ENCODE results near the gene TSEN34. TPM values are rescaled to one million over a fixed set of nuclear protein-coding genes. Genes with fewer than 3 reads are reported as not detected.

TSEN34 gene
- total and polyA plus RNA-seq, 8 donors, result 25.5 to 147 (median 40.2) TPM

- no peak overlapping the region for H3K4me3 ChIP-seq
- H3K4me1 ChIP-seq, result peaks cover 0 to 15% (median 9%) of the 10 kb centered on the region in 4 donors
- H3K27ac ChIP-seq, result no peak overlapping the region
- TF ChIP-seq POLR2A (IDR thresholded peaks at IDR 0.05) (no peak), POLR2AphosphoS5 (IDR thresholded peaks at IDR 0.05) (no peak), EP300 (IDR thresholded peaks at IDR 0.05) (no peak)
- peaks cover 80 to 98% (median 91%) of the 10 kb centered on the region in 4 donors for H3K36me3 ChIP-seq
- H3K27me3 ChIP-seq, result no peaks in the 10 kb centered on the region
- intact Hi-C loops (cut with DNase I; ENCODE audit: low total_unique reads), result no loop called here
- no peak for DNase-seq
- no peaks in the 10 kb centered on the region for H3K9me3 ChIP-seq
- WGBS, 5 donors, result 89 to 92% (median 92%) methylated on average over 25 to 28 of the region's 28 CpGs
Observed at GRCh38 chr19:54145541-54146158, 45.5 kb upstream of the TSEN34 start.

- intact Hi-C loops (cut with DNase I; ENCODE audit: low total_unique reads), result no loop called here
- 66 to 91% (median 73%) methylated on average over 3 of the region's 3 CpGs for WGBS, 5 donors
- Histone ChIP-seq H3K4me3 (no peak overlapping the region), H3K27ac (peak overlapping the region in 4 of 5 donors; percentile 2 to 57 (median 32)), H3K27me3 (no peaks in the 10 kb centered on the region), H3K4me1 (no peaks in the 10 kb centered on the region), H3K36me3 (peaks cover 98 to 100% (median 100%) of the 10 kb centered on the region in 4 donors), H3K9me3 (no peaks in the 10 kb centered on the region)
- TF ChIP-seq POLR2A (IDR thresholded peaks at IDR 0.05) (no peak), POLR2AphosphoS5 (IDR thresholded peaks at IDR 0.05) (peak in 1 of 3 donors; percentile 43)
- DNase-seq, result peak in 1 of 2 donors; percentile 69
Observed at GRCh38 chr19:54147676-54148075, 43.4 kb upstream of the TSEN34 start.

GRCh38 chr19:54148158-54148557 lies 43.0 kb upstream of the TSEN34 start:
- peaks cover 98 to 100% (median 100%) of the 10 kb centered on the region in 4 donors for H3K36me3 ChIP-seq
- 76 to 90% (median 86%) methylated on average over 10 to 19 of the region's 19 CpGs for WGBS, 5 donors

DNA sequence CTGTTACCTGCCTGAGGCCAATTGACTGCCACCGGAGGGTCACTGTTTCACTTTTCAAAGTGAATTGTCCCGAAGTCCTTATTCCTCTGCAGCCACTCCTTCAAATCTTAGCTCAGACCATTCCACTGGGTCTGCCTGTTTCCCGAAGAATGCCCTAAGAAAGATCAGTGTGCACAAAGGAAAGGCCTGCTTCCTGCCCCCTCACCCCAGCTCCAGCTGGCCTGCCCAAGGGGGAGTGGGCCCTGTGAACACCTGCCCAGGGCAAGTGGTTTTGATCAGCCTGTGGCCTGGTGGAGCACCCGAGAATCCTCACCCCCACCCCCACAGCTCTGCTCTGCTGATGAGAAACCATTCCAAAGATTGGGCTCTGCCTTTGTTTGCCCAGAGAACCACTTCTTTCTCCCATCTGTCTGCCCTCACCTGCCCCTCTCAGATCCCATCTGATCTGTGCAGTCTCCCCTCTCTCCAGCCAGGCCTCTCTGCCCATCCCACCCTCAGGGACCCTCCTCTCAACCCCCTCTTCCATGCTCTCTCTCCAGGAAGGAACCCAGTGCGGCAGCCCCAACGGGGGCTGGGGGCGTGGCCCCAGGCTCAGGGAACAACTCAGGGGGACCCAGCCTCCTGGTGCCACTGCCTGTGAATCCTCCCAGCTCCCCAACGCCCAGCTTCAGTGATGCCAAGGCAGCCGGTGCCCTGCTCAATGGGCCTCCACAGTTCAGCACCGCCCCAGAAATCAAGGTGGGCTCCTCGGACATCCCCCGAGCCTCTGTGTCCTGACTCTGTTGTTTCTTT lies 41.9 kb upstream of the TSEN34 start:
- peaks cover 0 to 9% (median 2%) of the 10 kb centered on the region in 4 donors for H3K4me1 ChIP-seq
- no peaks in the 10 kb centered on the region for H3K9me3 ChIP-seq
- WGBS, 5 donors, result 84 to 88% (median 85%) methylated on average over 12 of the region's 12 CpGs
- H3K27ac ChIP-seq, result no peak overlapping the region
- no peaks in the 10 kb centered on the region for H3K27me3 ChIP-seq
- intact Hi-C loops (cut with DNase I; ENCODE audit: low total_unique reads), result no loop called here
- no peak overlapping the region for H3K4me3 ChIP-seq
- TF ChIP-seq, protein P1, sequence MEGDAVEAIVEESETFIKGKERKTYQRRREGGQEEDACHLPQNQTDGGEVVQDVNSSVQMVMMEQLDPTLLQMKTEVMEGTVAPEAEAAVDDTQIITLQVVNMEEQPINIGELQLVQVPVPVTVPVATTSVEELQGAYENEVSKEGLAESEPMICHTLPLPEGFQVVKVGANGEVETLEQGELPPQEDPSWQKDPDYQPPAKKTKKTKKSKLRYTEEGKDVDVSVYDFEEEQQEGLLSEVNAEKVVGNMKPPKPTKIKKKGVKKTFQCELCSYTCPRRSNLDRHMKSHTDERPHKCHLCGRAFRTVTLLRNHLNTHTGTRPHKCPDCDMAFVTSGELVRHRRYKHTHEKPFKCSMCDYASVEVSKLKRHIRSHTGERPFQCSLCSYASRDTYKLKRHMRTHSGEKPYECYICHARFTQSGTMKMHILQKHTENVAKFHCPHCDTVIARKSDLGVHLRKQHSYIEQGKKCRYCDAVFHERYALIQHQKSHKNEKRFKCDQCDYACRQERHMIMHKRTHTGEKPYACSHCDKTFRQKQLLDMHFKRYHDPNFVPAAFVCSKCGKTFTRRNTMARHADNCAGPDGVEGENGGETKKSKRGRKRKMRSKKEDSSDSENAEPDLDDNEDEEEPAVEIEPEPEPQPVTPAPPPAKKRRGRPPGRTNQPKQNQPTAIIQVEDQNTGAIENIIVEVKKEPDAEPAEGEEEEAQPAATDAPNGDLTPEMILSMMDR (IDR thresholded peaks at IDR 0.05), result no peak
- TF ChIP-seq EP300 (IDR thresholded peaks at IDR 0.05) (no peak), POLR2A (IDR thresholded peaks at IDR 0.05) (no peak), POLR2AphosphoS5 (IDR thresholded peaks at IDR 0.05) (no peak)
- DNase-seq, result no peak
- H3K36me3 ChIP-seq, result peaks cover 98 to 100% (median 100%) of the 10 kb centered on the region in 4 donors

More at GRCh38 chr19:54148158-54148557, 43.0 kb upstream of the TSEN34 start:
- Histone ChIP-seq H3K27me3 (no peaks in the 10 kb centered on the region), H3K4me1 (peaks cover 0 to 4% (median under 1%) of the 10 kb centered on the region in 4 donors), H3K4me3 (no peak overlapping the region), H3K27ac (peak overlapping the region in 3 of 5 donors; percentile 2 to 27 (median 26)), H3K9me3 (no peaks in the 10 kb centered on the region)
- TF ChIP-seq POLR2A (IDR thresholded peaks at IDR 0.05), result no peak
- TF ChIP-seq EP300 (IDR thresholded peaks at IDR 0.05), result no peak
- TF ChIP-seq, protein P1 (IDR thresholded peaks at IDR 0.05), result no peak
- TF ChIP-seq POLR2AphosphoS5 (IDR thresholded peaks at IDR 0.05), result no peak
- no peak for DNase-seq
- intact Hi-C loops (cut with DNase I; ENCODE audit: low total_unique reads), result no loop called here

GRCh38 chr19:54151362-54152035 lies 39.6 kb upstream of the TSEN34 start:
- H3K27ac ChIP-seq, result no peak overlapping the region
- TF ChIP-seq EP300 (IDR thresholded peaks at IDR 0.05), result no peak
- no peaks in the 10 kb centered on the region for H3K9me3 ChIP-seq
- intact Hi-C loops (cut with DNase I; ENCODE audit: low total_unique reads), result no loop called here
- DNase-seq, result no peak
- H3K4me3 ChIP-seq, result no peak overlapping the region
- 80 to 87% (median 82%) methylated on average over 23 of the region's 23 CpGs for WGBS, 5 donors
- peaks cover 0 to 9% (median 2%) of the 10 kb centered on the region in 4 donors for H3K4me1 ChIP-seq
- H3K36me3 ChIP-seq, result peaks cover 96 to 100% (median 100%) of the 10 kb centered on the region in 4 donors
- no peaks in the 10 kb centered on the region for H3K27me3 ChIP-seq

Data from stomach (tissue), 9 donors.